Effector memory CD8-positive, alpha-beta T cell (primary cell): ENCODE data around the gene ADNP.
"Not testable (repeated sequence)": the region's sequence is repeated elsewhere in the genome, so short reads cannot be mapped to it uniquely, and the experiment has no call there.

ENCODE experiments used
- ATAC-seq: fragments of 150-1000 bp; cut with Tn5 transposase; replicated peaks from 2 replicates; pipeline ENCODE4 v1.10.0; 2021; ENCODE audit warnings: mild to moderate bottlenecking, moderate library complexity
- DNase-seq, 3 experiments: peaks; one replicate each; pipeline ENCODE4 v3.0.0; 2021
- H3K27ac Mint-ChIP-seq, 2 donors: one replicate each; pipeline ENCODE4 v1.8.0; 2022; ENCODE audit warnings: mild to moderate bottlenecking in 2 of 2, mixed read lengths in 2 of 2, moderate library complexity in 2 of 2
- H3K27me3 Mint-ChIP-seq, 2 donors: one replicate each; pipeline ENCODE4 v1.8.0; 2022; ENCODE audit warnings: mixed read lengths in 2 of 2
- H3K36me3 Mint-ChIP-seq: one replicate; pipeline ENCODE4 v1.8.0; 2022; ENCODE audit warnings: mild to moderate bottlenecking, moderate library complexity, mixed read lengths; ENCODE audit not compliant: insufficient read depth
- H3K4me1 Mint-ChIP-seq, 2 donors: one replicate each; pipeline ENCODE4 v1.8.0; 2022; ENCODE audit warnings: low read depth in 2 of 2, mixed read lengths in 2 of 2
- H3K4me3 Mint-ChIP-seq, 2 donors: one replicate each; pipeline ENCODE4 v1.8.0; 2022; ENCODE audit warnings: mild to moderate bottlenecking in 2 of 2, mixed read lengths in 2 of 2, moderate library complexity in 2 of 2
- H3K9me3 Mint-ChIP-seq, 2 donors: one replicate each; pipeline ENCODE4 v1.8.0; 2022; ENCODE audit warnings: mixed read lengths in 2 of 2

Gene ADNP

GRCh38 chr20:50885068-50885467 is 46.2 kb downstream of the ADNP start:
- Mint-ChIP-seq H3K27me3 (no peaks in the 10 kb centered on the region), H3K27ac (peak overlapping the region in 1 of 2 donors; percentile 28), H3K36me3 (peaks cover 22% of the 10 kb centered on the region), H3K9me3 (no peaks in the 10 kb centered on the region), H3K4me3 (no peak overlapping the region), H3K4me1 (peaks cover 3 to 4% of the 10 kb centered on the region in 2 donors)
- ATAC-seq (no peak), DNase-seq (no peak)

- no peaks in the 10 kb centered on the region for H3K27me3 Mint-ChIP-seq
These were observed 47.4 kb downstream of the ADNP start for GRCh38 chr20:50883856-50884255.

GRCh38 chr20:50881759-50882424 is 49.3 kb downstream of the ADNP start:
- H3K36me3 Mint-ChIP-seq, H3K4me1 Mint-ChIP-seq, H3K4me3 Mint-ChIP-seq, H3K27me3 Mint-ChIP-seq, DNase-seq, ATAC-seq, H3K27ac Mint-ChIP-seq, H3K9me3 Mint-ChIP-seq: not testable (repeated sequence)

More at GRCh38 chr20:50883856-50884255, 47.4 kb downstream of the ADNP start:
- Mint-ChIP-seq H3K36me3 (peaks cover 15% of the 10 kb centered on the region), H3K9me3 (no peaks in the 10 kb centered on the region), H3K27ac (peak overlapping the region in 1 of 2 donors; percentile 28), H3K4me3 (no peak overlapping the region), H3K4me1 (peaks cover 1 to 4% of the 10 kb centered on the region in 2 donors)
- ATAC-seq (no peak), DNase-seq (no peak)

- no peaks in the 10 kb centered on the region for H3K9me3 Mint-ChIP-seq
- ATAC-seq = no peak
- no peaks in the 10 kb centered on the region for H3K4me1 Mint-ChIP-seq
- no peak overlapping the region for H3K27ac Mint-ChIP-seq
- H3K4me3 Mint-ChIP-seq = no peak overlapping the region
- peaks cover 8% of the 10 kb centered on the region for H3K36me3 Mint-ChIP-seq
- H3K27me3 Mint-ChIP-seq = no peaks in the 10 kb centered on the region
- DNase-seq = no peak
These were observed 51.3 kb downstream of the ADNP start for GRCh38 chr20:50879649-50880550.

DNA sequence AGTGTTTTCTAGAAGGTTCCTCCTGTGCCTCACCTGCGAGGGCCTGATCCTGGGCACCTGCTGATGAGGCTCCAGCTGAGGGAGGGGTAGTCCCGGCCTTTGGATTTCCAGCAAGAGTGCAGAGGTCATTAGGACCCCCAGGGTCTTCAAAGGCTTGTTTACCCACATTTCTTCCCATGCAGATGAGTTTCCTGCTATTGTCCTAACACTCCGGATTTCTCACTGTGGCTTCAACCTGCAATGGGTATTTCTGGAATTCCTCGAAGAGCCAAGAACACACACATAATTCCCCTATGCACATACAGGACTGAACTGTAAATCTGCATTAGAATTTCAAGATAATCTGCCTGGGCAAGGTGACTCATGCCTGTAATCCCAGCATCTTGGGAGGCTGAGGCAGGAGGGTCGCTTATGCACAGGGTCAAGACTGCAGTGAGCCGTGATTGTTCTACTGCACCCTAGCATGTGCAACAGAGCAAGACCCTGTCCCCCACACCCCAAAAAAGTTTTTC is 53.9 kb downstream of the ADNP start:
- H3K27ac Mint-ChIP-seq = no peak overlapping the region
- H3K4me1 Mint-ChIP-seq = peaks cover 0 to 1% of the 10 kb centered on the region in 2 donors
- peaks cover 6% of the 10 kb centered on the region for H3K36me3 Mint-ChIP-seq
- ATAC-seq (no peak), DNase-seq (no peak)
- no peaks in the 10 kb centered on the region for H3K27me3 Mint-ChIP-seq
- H3K4me3 Mint-ChIP-seq = no peak overlapping the region
- H3K9me3 Mint-ChIP-seq = no peaks in the 10 kb centered on the region

- H3K4me1 Mint-ChIP-seq = peaks cover 0 to 1% of the 10 kb centered on the region in 2 donors
- DNase-seq = no peak
- no peak for ATAC-seq
- H3K9me3 Mint-ChIP-seq = no peaks in the 10 kb centered on the region
- peaks cover 6% of the 10 kb centered on the region for H3K36me3 Mint-ChIP-seq
- H3K27ac Mint-ChIP-seq = no peak overlapping the region
- H3K27me3 Mint-ChIP-seq = no peaks in the 10 kb centered on the region
- no peak overlapping the region for H3K4me3 Mint-ChIP-seq
These were observed 54.4 kb downstream of the ADNP start for GRCh38 chr20:50876816-50877215.

DNA sequence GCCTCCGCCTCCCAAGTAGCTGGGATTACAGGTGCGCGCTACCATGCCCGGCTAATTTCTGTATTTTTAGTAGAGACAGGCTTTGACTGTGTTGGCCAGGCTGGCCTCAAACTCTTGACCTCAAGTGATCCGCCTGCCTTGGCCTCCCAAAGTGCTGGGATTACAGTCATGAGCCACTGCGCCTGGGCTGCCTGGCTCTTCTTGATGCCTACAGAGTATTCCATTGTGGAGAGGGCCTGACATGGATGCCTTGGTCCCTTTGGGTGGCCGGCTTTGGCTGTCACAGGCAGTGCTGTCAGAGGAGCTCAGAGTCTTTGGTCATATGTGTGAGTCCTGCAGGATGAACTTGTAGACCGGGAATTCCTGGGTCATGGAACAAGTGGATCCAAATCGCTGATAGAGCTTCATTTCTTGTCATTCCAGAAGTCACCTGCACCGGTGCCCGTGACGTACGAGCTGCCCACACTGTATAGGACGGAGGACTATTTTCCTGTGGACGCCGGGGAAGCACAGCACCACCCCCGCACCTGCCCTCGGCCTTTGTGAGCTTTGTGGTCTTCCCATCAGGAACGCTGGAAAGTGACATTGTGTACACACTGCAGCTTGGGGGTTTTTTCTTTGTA is 55.1 kb downstream of the ADNP start:
- Mint-ChIP-seq H3K4me1 (peaks cover 0 to 1% of the 10 kb centered on the region in 2 donors), H3K9me3 (no peaks in the 10 kb centered on the region), H3K27ac (no peak overlapping the region), H3K27me3 (no peaks in the 10 kb centered on the region), H3K36me3 (peaks cover 6% of the 10 kb centered on the region), H3K4me3 (no peak overlapping the region)
- no peak for ATAC-seq
- no peak for DNase-seq

- no peak overlapping the region for H3K4me3 Mint-ChIP-seq
- H3K9me3 Mint-ChIP-seq = no peaks in the 10 kb centered on the region
- ATAC-seq (no peak), DNase-seq (no peak)
- peaks cover 0 to 1% of the 10 kb centered on the region in 2 donors for H3K4me1 Mint-ChIP-seq
- H3K36me3 Mint-ChIP-seq = peaks cover 6% of the 10 kb centered on the region
- no peak overlapping the region for H3K27ac Mint-ChIP-seq
- H3K27me3 Mint-ChIP-seq = no peaks in the 10 kb centered on the region
These were observed 56.2 kb downstream of the ADNP start for GRCh38 chr20:50874758-50875665.

GRCh38 chr20:50874111-50874757 is 57.0 kb downstream of the ADNP start:
- peaks cover 6% of the 10 kb centered on the region for H3K36me3 Mint-ChIP-seq
- no peak overlapping the region for H3K4me3 Mint-ChIP-seq
- ATAC-seq (no peak), DNase-seq (no peak)
- H3K27ac Mint-ChIP-seq = no peak overlapping the region
- no peaks in the 10 kb centered on the region for H3K27me3 Mint-ChIP-seq
- no peaks in the 10 kb centered on the region for H3K9me3 Mint-ChIP-seq
- H3K4me1 Mint-ChIP-seq = peaks cover 0 to 1% of the 10 kb centered on the region in 2 donors

GRCh38 chr20:50873585-50873984 is 57.7 kb downstream of the ADNP start:
- ATAC-seq (no peak), DNase-seq (no peak)
- peaks cover 0 to 1% of the 10 kb centered on the region in 2 donors for H3K4me1 Mint-ChIP-seq
- no peaks in the 10 kb centered on the region for H3K27me3 Mint-ChIP-seq
- H3K4me3 Mint-ChIP-seq = no peak overlapping the region
- H3K9me3 Mint-ChIP-seq = no peaks in the 10 kb centered on the region
- H3K27ac Mint-ChIP-seq = peak overlapping the region in 1 of 2 donors; percentile 52
- H3K36me3 Mint-ChIP-seq = peaks cover 6% of the 10 kb centered on the region

GRCh38 chr20:50872560-50873425 is 58.4 kb downstream of the ADNP start:
- DNase-seq = no peak
- Mint-ChIP-seq H3K9me3 (no peaks in the 10 kb centered on the region), H3K4me3 (no peak overlapping the region), H3K36me3 (peaks cover 6% of the 10 kb centered on the region), H3K4me1 (peaks cover 0 to 1% of the 10 kb centered on the region in 2 donors), H3K27ac (peak overlapping the region in 1 of 2 donors; percentile 52), H3K27me3 (no peaks in the 10 kb centered on the region)
- ATAC-seq = no peak
